ENCODE results near the gene APOL6. TPM values are rescaled to one million over a fixed set of nuclear protein-coding genes. Genes with fewer than 3 reads are reported as not detected.

Gene APOL6
- total RNA-seq, 1 experiment from 2014 or later: 5.1 TPM

- no peak for DNase-seq (ENCODE audit: extremely low read depth, low read depth)
Observed at GRCh38 chr22:35708917-35709316, 60.7 kb downstream of the APOL6 start.

DNA sequence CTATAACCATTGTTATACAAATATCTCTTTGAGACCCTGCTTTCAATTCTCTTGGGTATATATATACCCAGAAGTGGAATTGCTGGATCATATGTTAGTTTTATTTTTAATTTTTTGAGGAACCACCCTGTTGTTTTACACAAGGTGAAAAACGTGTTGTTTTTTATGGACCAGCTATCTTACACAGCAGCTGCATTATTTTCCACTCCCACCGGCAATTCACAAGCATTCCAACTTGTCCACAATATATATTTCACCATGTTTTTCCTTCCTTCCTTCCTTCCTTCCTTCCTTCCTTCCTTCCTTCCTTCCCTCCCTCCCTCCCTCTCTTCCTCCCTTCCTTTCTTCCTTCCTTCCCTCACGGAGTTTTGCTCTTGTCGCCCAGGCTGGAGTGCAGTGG lies 63.1 kb downstream of the APOL6 start:
- DNase-seq (ENCODE audit: extremely low read depth, low read depth): no peak

- DNase-seq (ENCODE audit: extremely low read depth, low read depth): no peak
Observed at GRCh38 chr22:35712672-35713071, 64.4 kb downstream of the APOL6 start.

GRCh38 chr22:35717572-35717971 lies 69.3 kb downstream of the APOL6 start, which contains the start of gene APOL5:
TSS of gene APOL5 (plus strand) at chr22:35717872. CDS start at chr22:35717872, 0 bp downstream.
- DNase-seq (ENCODE audit: extremely low read depth, low read depth): no peak

Other genes with a start within 250 kb of the APOL6 start
- gene MCM5, start 248.3 kb upstream of the APOL6 start, total RNA-seq (2014; rRNA removed; shearing (Covaris generic)): 29.5 and 32.1 TPM in 2 replicates
- 0.02 TPM in 1 of 2 replicates, not detected in the other for gene RASD2, start 107.6 kb upstream of the APOL6 start, total RNA-seq (2014; rRNA removed; shearing (Covaris generic))
- gene MB, start 31.1 kb upstream of the APOL6 start, total RNA-seq (2014; rRNA removed; shearing (Covaris generic)): 0.10 TPM in 1 of 2 replicates, not detected in the other
- not detected in 2 replicates for gene APOL5, start 69.4 kb downstream of the APOL6 start, total RNA-seq (2014; rRNA removed; shearing (Covaris generic))

Data from NCI-H460 (cell line).